Measurements from ENCODE around the gene ZFHX2. TPM values are rescaled to one million over a fixed set of nuclear protein-coding genes. Genes with fewer than 3 reads are reported as not detected.
A peak's percentile ranks its signal among the peaks of the same experiment; 100 is the strongest.

The ZFHX2 gene
- total and polyA plus RNA-seq, 2 of the 13 experiments (the other 11 are each of a cell fraction or from before 2014, with no cell fraction given): 0.17 to 0.44 TPM

DNA sequence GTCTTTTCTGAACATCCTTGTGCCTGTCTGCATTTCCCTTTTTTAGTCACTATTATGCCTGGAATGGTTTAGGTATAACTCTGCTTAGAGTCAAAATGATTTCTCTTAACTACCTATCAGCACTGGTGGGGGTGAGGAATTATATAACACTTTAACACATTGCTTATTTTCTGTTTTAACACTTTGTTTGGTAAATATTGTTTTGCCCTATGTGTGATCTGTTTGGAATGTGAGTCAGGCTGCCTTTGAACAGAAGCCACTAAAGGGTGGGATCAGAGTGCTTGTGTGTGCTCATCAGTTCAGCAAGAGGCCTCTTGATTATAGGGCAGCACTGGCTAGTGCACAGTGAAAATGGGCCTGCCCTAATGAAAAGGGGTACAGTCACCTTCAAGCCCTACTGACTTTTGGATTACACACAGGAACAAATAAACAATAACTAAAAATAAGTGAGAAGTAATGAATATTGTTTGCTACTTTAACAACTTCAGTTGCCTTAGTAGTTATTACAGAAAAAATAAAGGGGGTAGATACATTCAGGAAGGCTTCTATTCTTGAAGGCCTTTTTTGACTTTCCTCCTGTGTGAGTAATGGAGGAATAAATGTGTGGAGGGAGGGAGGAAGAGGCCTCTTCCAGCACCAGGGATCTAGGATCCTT lies 58.8 kb downstream of the ZFHX2 start (continued):
- TF ChIP-seq, protein P1, sequence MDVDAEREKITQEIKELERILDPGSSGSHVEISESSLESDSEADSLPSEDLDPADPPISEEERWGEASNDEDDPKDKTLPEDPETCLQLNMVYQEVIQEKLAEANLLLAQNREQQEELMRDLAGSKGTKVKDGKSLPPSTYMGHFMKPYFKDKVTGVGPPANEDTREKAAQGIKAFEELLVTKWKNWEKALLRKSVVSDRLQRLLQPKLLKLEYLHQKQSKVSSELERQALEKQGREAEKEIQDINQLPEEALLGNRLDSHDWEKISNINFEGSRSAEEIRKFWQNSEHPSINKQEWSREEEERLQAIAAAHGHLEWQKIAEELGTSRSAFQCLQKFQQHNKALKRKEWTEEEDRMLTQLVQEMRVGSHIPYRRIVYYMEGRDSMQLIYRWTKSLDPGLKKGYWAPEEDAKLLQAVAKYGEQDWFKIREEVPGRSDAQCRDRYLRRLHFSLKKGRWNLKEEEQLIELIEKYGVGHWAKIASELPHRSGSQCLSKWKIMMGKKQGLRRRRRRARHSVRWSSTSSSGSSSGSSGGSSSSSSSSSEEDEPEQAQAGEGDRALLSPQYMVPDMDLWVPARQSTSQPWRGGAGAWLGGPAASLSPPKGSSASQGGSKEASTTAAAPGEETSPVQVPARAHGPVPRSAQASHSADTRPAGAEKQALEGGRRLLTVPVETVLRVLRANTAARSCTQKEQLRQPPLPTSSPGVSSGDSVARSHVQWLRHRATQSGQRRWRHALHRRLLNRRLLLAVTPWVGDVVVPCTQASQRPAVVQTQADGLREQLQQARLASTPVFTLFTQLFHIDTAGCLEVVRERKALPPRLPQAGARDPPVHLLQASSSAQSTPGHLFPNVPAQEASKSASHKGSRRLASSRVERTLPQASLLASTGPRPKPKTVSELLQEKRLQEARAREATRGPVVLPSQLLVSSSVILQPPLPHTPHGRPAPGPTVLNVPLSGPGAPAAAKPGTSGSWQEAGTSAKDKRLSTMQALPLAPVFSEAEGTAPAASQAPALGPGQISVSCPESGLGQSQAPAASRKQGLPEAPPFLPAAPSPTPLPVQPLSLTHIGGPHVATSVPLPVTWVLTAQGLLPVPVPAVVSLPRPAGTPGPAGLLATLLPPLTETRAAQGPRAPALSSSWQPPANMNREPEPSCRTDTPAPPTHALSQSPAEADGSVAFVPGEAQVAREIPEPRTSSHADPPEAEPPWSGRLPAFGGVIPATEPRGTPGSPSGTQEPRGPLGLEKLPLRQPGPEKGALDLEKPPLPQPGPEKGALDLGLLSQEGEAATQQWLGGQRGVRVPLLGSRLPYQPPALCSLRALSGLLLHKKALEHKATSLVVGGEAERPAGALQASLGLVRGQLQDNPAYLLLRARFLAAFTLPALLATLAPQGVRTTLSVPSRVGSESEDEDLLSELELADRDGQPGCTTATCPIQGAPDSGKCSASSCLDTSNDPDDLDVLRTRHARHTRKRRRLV (CRISPR knock-in tag; IDR thresholded peaks at IDR 0.05): no peak
- TF ChIP-seq XRCC5 (optimal IDR thresholded peaks at IDR 0.05; ENCODE audit: low read length) (peak; percentile 67), JDP2 (CRISPR knock-in tag; IDR thresholded peaks at IDR 0.05; ENCODE audit: borderline replicate concordance) (no peak), GZF1 (CRISPR knock-in tag; IDR thresholded peaks at IDR 0.05) (no peak), ATM (IDR thresholded peaks at IDR 0.05; ENCODE audit: borderline replicate concordance) (peak; percentile 11; the same call in 1 of the 2 replicates)
- TF ChIP-seq, protein P2, sequence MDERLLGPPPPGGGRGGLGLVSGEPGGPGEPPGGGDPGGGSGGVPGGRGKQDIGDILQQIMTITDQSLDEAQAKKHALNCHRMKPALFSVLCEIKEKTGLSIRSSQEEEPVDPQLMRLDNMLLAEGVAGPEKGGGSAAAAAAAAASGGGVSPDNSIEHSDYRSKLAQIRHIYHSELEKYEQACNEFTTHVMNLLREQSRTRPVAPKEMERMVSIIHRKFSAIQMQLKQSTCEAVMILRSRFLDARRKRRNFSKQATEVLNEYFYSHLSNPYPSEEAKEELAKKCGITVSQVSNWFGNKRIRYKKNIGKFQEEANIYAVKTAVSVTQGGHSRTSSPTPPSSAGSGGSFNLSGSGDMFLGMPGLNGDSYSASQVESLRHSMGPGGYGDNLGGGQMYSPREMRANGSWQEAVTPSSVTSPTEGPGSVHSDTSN (CRISPR knock-in tag; IDR thresholded peaks at IDR 0.05): no peak
- TF ChIP-seq, protein P3, sequence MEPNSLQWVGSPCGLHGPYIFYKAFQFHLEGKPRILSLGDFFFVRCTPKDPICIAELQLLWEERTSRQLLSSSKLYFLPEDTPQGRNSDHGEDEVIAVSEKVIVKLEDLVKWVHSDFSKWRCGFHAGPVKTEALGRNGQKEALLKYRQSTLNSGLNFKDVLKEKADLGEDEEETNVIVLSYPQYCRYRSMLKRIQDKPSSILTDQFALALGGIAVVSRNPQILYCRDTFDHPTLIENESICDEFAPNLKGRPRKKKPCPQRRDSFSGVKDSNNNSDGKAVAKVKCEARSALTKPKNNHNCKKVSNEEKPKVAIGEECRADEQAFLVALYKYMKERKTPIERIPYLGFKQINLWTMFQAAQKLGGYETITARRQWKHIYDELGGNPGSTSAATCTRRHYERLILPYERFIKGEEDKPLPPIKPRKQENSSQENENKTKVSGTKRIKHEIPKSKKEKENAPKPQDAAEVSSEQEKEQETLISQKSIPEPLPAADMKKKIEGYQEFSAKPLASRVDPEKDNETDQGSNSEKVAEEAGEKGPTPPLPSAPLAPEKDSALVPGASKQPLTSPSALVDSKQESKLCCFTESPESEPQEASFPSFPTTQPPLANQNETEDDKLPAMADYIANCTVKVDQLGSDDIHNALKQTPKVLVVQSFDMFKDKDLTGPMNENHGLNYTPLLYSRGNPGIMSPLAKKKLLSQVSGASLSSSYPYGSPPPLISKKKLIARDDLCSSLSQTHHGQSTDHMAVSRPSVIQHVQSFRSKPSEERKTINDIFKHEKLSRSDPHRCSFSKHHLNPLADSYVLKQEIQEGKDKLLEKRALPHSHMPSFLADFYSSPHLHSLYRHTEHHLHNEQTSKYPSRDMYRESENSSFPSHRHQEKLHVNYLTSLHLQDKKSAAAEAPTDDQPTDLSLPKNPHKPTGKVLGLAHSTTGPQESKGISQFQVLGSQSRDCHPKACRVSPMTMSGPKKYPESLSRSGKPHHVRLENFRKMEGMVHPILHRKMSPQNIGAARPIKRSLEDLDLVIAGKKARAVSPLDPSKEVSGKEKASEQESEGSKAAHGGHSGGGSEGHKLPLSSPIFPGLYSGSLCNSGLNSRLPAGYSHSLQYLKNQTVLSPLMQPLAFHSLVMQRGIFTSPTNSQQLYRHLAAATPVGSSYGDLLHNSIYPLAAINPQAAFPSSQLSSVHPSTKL (CRISPR knock-in tag; IDR thresholded peaks at IDR 0.05): peak; percentile 92
- TF ChIP-seq, protein P4, sequence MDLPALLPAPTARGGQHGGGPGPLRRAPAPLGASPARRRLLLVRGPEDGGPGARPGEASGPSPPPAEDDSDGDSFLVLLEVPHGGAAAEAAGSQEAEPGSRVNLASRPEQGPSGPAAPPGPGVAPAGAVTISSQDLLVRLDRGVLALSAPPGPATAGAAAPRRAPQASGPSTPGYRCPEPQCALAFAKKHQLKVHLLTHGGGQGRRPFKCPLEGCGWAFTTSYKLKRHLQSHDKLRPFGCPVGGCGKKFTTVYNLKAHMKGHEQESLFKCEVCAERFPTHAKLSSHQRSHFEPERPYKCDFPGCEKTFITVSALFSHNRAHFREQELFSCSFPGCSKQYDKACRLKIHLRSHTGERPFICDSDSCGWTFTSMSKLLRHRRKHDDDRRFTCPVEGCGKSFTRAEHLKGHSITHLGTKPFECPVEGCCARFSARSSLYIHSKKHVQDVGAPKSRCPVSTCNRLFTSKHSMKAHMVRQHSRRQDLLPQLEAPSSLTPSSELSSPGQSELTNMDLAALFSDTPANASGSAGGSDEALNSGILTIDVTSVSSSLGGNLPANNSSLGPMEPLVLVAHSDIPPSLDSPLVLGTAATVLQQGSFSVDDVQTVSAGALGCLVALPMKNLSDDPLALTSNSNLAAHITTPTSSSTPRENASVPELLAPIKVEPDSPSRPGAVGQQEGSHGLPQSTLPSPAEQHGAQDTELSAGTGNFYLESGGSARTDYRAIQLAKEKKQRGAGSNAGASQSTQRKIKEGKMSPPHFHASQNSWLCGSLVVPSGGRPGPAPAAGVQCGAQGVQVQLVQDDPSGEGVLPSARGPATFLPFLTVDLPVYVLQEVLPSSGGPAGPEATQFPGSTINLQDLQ (CRISPR knock-in tag; IDR thresholded peaks at IDR 0.05): no peak

Data from HepG2 (cell line).